ENCODE measurements around the gene TDRD6. TPM values are rescaled to one million over a fixed set of nuclear protein-coding genes. Genes with fewer than 3 reads are reported as not detected.

Gene TDRD6
- total RNA-seq, 3 donors from 2014 or later: 0.66 to 2.5 (median 1.1) TPM

DNA sequence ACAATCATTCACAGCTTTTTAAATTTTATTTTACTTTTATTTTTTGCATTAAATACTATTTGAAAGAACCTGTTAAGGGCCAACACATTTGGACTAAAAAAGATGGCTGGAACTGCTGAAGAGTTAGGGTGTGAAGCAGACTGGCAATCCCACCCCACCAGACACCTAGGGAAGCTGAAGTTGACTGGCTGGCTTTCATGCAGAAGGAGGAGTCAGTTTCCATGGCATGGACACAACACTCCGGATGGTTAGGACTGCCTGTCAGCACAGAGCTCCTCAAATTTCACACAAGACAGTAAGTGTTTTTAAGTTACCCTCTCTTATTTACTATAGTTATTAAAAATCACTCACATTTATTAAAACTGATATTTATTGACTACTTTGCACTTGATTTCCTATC, 59.0 kb downstream of the TDRD6 start, which contains the start of gene ANKRD66:
Gene ANKRD66, plus strand, starts transcription at position 238 of the 400 bp plus-strand sequence. CDS start 5,016 bp downstream, outside the sequence.
- Histone ChIP-seq H3K9me3 (no peaks in the 10 kb centered on the region), H3K27me3 (no peaks in the 10 kb centered on the region), H3K4me1 (no peaks in the 10 kb centered on the region), H3K27ac (no peak within 1 kb of the TSS), H3K4me3 (no peak within 1 kb of the TSS), H3K36me3 (no peaks in the 10 kb centered on the region)
- TF ChIP-seq POLR2AphosphoS5 (IDR thresholded peaks at IDR 0.05) (no peak), POLR2A (IDR thresholded peaks at IDR 0.05) (no peak)
- TF ChIP-seq, protein P1, sequence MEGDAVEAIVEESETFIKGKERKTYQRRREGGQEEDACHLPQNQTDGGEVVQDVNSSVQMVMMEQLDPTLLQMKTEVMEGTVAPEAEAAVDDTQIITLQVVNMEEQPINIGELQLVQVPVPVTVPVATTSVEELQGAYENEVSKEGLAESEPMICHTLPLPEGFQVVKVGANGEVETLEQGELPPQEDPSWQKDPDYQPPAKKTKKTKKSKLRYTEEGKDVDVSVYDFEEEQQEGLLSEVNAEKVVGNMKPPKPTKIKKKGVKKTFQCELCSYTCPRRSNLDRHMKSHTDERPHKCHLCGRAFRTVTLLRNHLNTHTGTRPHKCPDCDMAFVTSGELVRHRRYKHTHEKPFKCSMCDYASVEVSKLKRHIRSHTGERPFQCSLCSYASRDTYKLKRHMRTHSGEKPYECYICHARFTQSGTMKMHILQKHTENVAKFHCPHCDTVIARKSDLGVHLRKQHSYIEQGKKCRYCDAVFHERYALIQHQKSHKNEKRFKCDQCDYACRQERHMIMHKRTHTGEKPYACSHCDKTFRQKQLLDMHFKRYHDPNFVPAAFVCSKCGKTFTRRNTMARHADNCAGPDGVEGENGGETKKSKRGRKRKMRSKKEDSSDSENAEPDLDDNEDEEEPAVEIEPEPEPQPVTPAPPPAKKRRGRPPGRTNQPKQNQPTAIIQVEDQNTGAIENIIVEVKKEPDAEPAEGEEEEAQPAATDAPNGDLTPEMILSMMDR (IDR thresholded peaks at IDR 0.05): no peak
- intact Hi-C loops (cut with DNase I; ENCODE audit: low total_unique reads): no loop called here
- DNase-seq (ENCODE audit: low spot score in 2 of 2): no peak

- intact Hi-C loops (cut with DNase I; ENCODE audit: low total_unique reads): no loop called here
- H3K27ac ChIP-seq: no peak overlapping the region
- DNase-seq (ENCODE audit: low spot score in 2 of 2): no peak
- no peaks in the 10 kb centered on the region for H3K4me1 ChIP-seq
- no peaks in the 10 kb centered on the region for H3K9me3 ChIP-seq
- no peaks in the 10 kb centered on the region for H3K36me3 ChIP-seq
- no peak for TF ChIP-seq POLR2AphosphoS5 (IDR thresholded peaks at IDR 0.05)
- TF ChIP-seq, protein P1 (IDR thresholded peaks at IDR 0.05): no peak
- H3K27me3 ChIP-seq: no peaks in the 10 kb centered on the region
- H3K4me3 ChIP-seq: no peak overlapping the region
Observed at GRCh38 chr6:46748940-46749503, 61.3 kb downstream of the TDRD6 start.

- intact Hi-C loops (cut with DNase I; ENCODE audit: low total_unique reads): loop anchor here (5.0 kb wide), 1 partner anchor 523 kb away; no protein-coding TSS in a partner anchor
- no peaks in the 10 kb centered on the region for H3K36me3 ChIP-seq
Observed at GRCh38 chr6:46749731-46750130, 62.0 kb downstream of the TDRD6 start.

GRCh38 chr6:46751658-46752057, 64.0 kb downstream of the TDRD6 start:
- no peaks in the 10 kb centered on the region for H3K9me3 ChIP-seq
- DNase-seq (ENCODE audit: low spot score in 2 of 2): no peak
- intact Hi-C loops (cut with DNase I; ENCODE audit: low total_unique reads): loop anchor here (5.0 kb wide), 1 partner anchor 521 kb away; no protein-coding TSS in a partner anchor
- no peak overlapping the region for H3K27ac ChIP-seq
- H3K36me3 ChIP-seq: no peaks in the 10 kb centered on the region
- H3K27me3 ChIP-seq: no peaks in the 10 kb centered on the region
- TF ChIP-seq POLR2AphosphoS5 (IDR thresholded peaks at IDR 0.05): no peak
- no peak for TF ChIP-seq POLR2A (IDR thresholded peaks at IDR 0.05)
- TF ChIP-seq, protein P1 (IDR thresholded peaks at IDR 0.05): no peak
- no peak overlapping the region for H3K4me3 ChIP-seq
- H3K4me1 ChIP-seq: no peaks in the 10 kb centered on the region

More at GRCh38 chr6:46749731-46750130, 62.0 kb downstream of the TDRD6 start:
- H3K27me3 ChIP-seq: no peaks in the 10 kb centered on the region
- no peak for DNase-seq (ENCODE audit: low spot score in 2 of 2)
- no peak overlapping the region for H3K27ac ChIP-seq
- no peak for TF ChIP-seq POLR2AphosphoS5 (IDR thresholded peaks at IDR 0.05)
- H3K4me1 ChIP-seq: no peaks in the 10 kb centered on the region
- H3K9me3 ChIP-seq: no peaks in the 10 kb centered on the region
- H3K4me3 ChIP-seq: no peak overlapping the region

Other genes with a start within 250 kb of the TDRD6 start
- gene RCAN2, start 196.4 kb upstream of the TDRD6 start, total RNA-seq: 10 to 100 TPM in 1 of 3 donors, 1 to 10 TPM in 2; 2.9 to 14.9 (median 5.9) TPM
- 10 to 100 TPM in 1 of 3 donors, 1 to 10 TPM in 2; 1.6 to 12.3 (median 6.9) TPM for gene CYP39A1, start 35.1 kb upstream of the TDRD6 start, total RNA-seq
- 10 to 100 TPM; 27.0 to 81.7 (median 37.4) TPM for gene SLC25A27, start 34.9 kb upstream of the TDRD6 start, total RNA-seq
- gene PLA2G7, start 47.5 kb downstream of the TDRD6 start, total RNA-seq: 1 to 10 TPM in 2 of 3 donors, under 1 TPM in 1; 0.98 to 7.2 (median 1.3) TPM
- not detected for gene ANKRD66, start 59.0 kb downstream of the TDRD6 start, total RNA-seq
- gene MEP1A, start 105.5 kb downstream of the TDRD6 start, total RNA-seq: 1 to 10 TPM in 1 of 3 donors, under 1 TPM in 1, not detected in 1; 0.29 to 1.3 TPM
- 10 to 100 TPM; 22.5 to 43.4 (median 41.6) TPM for gene ADGRF5, start 234.1 kb downstream of the TDRD6 start, total RNA-seq

All from breast epithelium (tissue), 4 donors.